Left lung (tissue), 10 donors: Measurements from ENCODE around the gene KASH5. TPM values are rescaled to one million over a fixed set of nuclear protein-coding genes. Genes with fewer than 3 reads are reported as not detected.

Source experiments
- ATAC-seq: fragments of 200-7000 bp; cut with Tn5 transposase; one replicate; pipeline ENCODE4 v1.9.1; 2020; ENCODE audit warnings: moderate library complexity
- DNase-seq, 4 donors: peaks; one replicate each; pipeline ENCODE4 v3.0.0-alpha.2; 2013 to 2020
- H3K27ac ChIP-seq, 2 donors: fragments of 200-600 bp; sonication (generic) in 1 of 2; one replicate each; pipeline versions ENCODE4 v1.5.0 to v1.8.0; 2020 to 2021
- H3K27me3 ChIP-seq, 2 donors: fragments of 200-600 bp; sonication (generic) in 1 of 2; one replicate each; pipeline versions ENCODE4 v1.5.0 to v1.8.0; 2020 to 2021
- H3K36me3 ChIP-seq, 2 donors: fragments of 200-600 bp; sonication (generic) in 1 of 2; one replicate each; pipeline versions ENCODE4 v1.5.0 to v1.8.0; 2020 to 2021
- H3K4me1 ChIP-seq, 2 donors: fragments of 200-600 bp; one replicate each; pipeline ENCODE4 v1.8.0; 2021
- H3K4me3 ChIP-seq, 2 donors: fragments of 200-600 bp; sonication (generic) in 1 of 2; one replicate each; pipeline versions ENCODE4 v1.5.0 to v1.8.0; 2020 to 2021; ENCODE audit warnings: mild to moderate bottlenecking in 1 of 2
- H3K9me3 ChIP-seq, 2 donors: fragments of 200-600 bp; sonication (generic) in 1 of 2; one replicate each; pipeline versions ENCODE4 v1.5.0 to v1.8.0; 2020 to 2021
- CTCF ChIP-seq, 2 donors: fragments of 200-600 bp; sonication (generic) in 1 of 2; IDR thresholded peaks; one replicate each; pipeline versions ENCODE4 v1.5.0 to v1.8.0; 2021; ENCODE audit warnings: antibody characterized with exemption in 2 of 2
- intact Hi-C, 2 donors: fragments of 100-400 bp; cut with DNase I; formaldehyde crosslinking; loops; one replicate each; pipeline versions ENCODE4 v1.11.2 to v1.14.2; 2022
- polyA plus RNA-seq, 6 donors: library from polyadenylated mRNA; unstranded; fragments of 120-200 nt; gene quantifications; one replicate each; pipeline ENCODE4 v1.2.1, GENCODE V29; 2013; ENCODE audit not compliant: insufficient read length in 6 of 6
- total RNA-seq, 2 donors: library from RNA; stranded (reverse); fragmentation: NEBNext Ultra II Directional; extraction: Animal tissue kit (Norgen Biotek cat#: 25700); gene quantifications; one replicate each; pipeline ENCODE4 v1.2.1, GENCODE V29; 2021
- donor health status: DM: no; HTN: yes; CAD: no.
- donor health status: DM: no; HTN: no; CAD: no.

Gene KASH5
- total and polyA plus RNA-seq, 8 donors = 0.84 to 3.6 TPM; not detected in 6

GRCh38 chr19:49411681-49412326 lies 23.8 kb downstream of the KASH5 start:
- Histone ChIP-seq H3K27ac (no peak overlapping the region), H3K36me3 (no peaks in the 10 kb centered on the region), H3K27me3 (peaks cover 0 to 23% of the 10 kb centered on the region in 2 donors), H3K4me3 (no peak overlapping the region), H3K4me1 (peaks cover 0 to 13% of the 10 kb centered on the region in 2 donors), H3K9me3 (no peaks in the 10 kb centered on the region)
- intact Hi-C loops = no loop called here
- TF ChIP-seq CTCF (IDR thresholded peaks at IDR 0.05) = no peak
- DNase-seq (no peak), ATAC-seq (no peak)

GRCh38 chr19:49413348-49413747 lies 25.3 kb downstream of the KASH5 start:
- ATAC-seq = no peak
- Histone ChIP-seq H3K27me3 (peaks cover 0 to 29% of the 10 kb centered on the region in 2 donors), H3K4me3 (no peak overlapping the region), H3K36me3 (no peaks in the 10 kb centered on the region), H3K27ac (no peak overlapping the region), H3K4me1 (peaks cover 0 to 13% of the 10 kb centered on the region in 2 donors), H3K9me3 (no peaks in the 10 kb centered on the region)
- intact Hi-C loops = no loop called here
- no peak for TF ChIP-seq CTCF (IDR thresholded peaks at IDR 0.05)
- DNase-seq = peak in 2 of 4 donors; percentile 42 to 74

- intact Hi-C loops = no loop called here
- Histone ChIP-seq H3K36me3 (no peaks in the 10 kb centered on the region), H3K4me1 (peaks cover 0 to 8% of the 10 kb centered on the region in 2 donors), H3K27me3 (peaks cover 0 to 38% of the 10 kb centered on the region in 2 donors), H3K4me3 (no peak overlapping the region), H3K9me3 (no peaks in the 10 kb centered on the region), H3K27ac (no peak overlapping the region)
- ATAC-seq (no peak), DNase-seq (no peak)
- TF ChIP-seq CTCF (IDR thresholded peaks at IDR 0.05) = no peak
These were observed 26.2 kb downstream of the KASH5 start for GRCh38 chr19:49414256-49414655.

- ATAC-seq (peak; percentile 22), DNase-seq (no peak)
- no peak overlapping the region for H3K27ac ChIP-seq
- H3K9me3 ChIP-seq = no peaks in the 10 kb centered on the region
- H3K4me1 ChIP-seq = no peaks in the 10 kb centered on the region
- intact Hi-C loops = no loop called here
- no peak overlapping the region for H3K4me3 ChIP-seq
- no peaks in the 10 kb centered on the region for H3K36me3 ChIP-seq
- no peak for TF ChIP-seq CTCF (IDR thresholded peaks at IDR 0.05)
- peaks cover 7 to 47% of the 10 kb centered on the region in 2 donors for H3K27me3 ChIP-seq
These were observed 27.2 kb downstream of the KASH5 start for GRCh38 chr19:49415102-49415809.

GRCh38 chr19:49415810-49416200 lies 27.8 kb downstream of the KASH5 start:
- no peak for ATAC-seq
- Histone ChIP-seq H3K9me3 (no peaks in the 10 kb centered on the region), H3K4me3 (no peak overlapping the region), H3K4me1 (no peaks in the 10 kb centered on the region), H3K27me3 (peaks cover 10 to 53% of the 10 kb centered on the region in 2 donors), H3K27ac (no peak overlapping the region), H3K36me3 (no peaks in the 10 kb centered on the region)
- intact Hi-C loops = no loop called here
- TF ChIP-seq CTCF (IDR thresholded peaks at IDR 0.05) = no peak
- DNase-seq = no peak
